LNCAP (cell line): ENCODE results near the gene ISLR2.

Source experiments
- CTCF ChIP-seq: fragments of 450-650 bp; IDR thresholded peaks from 2 replicates; pipeline ENCODE4 v1.5.1; 2017; ENCODE audit warnings: mild to moderate bottlenecking

ISLR2 gene

GRCh38 chr15:74171965-74172541, 41.7 kb downstream of the ISLR2 start:
- TF ChIP-seq CTCF = no peak

- no peak for TF ChIP-seq CTCF
Measured at GRCh38 chr15:74172701-74173379, 42.5 kb downstream of the ISLR2 start.

- TF ChIP-seq CTCF = no peak
Measured at GRCh38 chr15:74173380-74174218, 43.2 kb downstream of the ISLR2 start, which contains the start of gene ISLR. Gene ISLR (plus strand): TSS chr15:74173710. CDS start chr15:74174859, 1,149 bp downstream.

- TF ChIP-seq CTCF = no peak
Measured at GRCh38 chr15:74174219-74174957, 44.0 kb downstream of the ISLR2 start.

- no peak for TF ChIP-seq CTCF
Measured at GRCh38 chr15:74174958-74175253, 44.5 kb downstream of the ISLR2 start.

GRCh38 chr15:74175271-74176191, 45.1 kb downstream of the ISLR2 start:
- no peak for TF ChIP-seq CTCF
